ENCODE results near the gene ELAVL1.
A peak's percentile ranks its signal among the peaks of the same experiment; 100 is the strongest.
"Not testable (repeated sequence)": the region's sequence is repeated elsewhere in the genome, so short reads cannot be mapped to it uniquely, and the experiment has no call there.

ELAVL1 gene

GRCh38 chr19:7968008-7968795 lies 37.2 kb downstream of the ELAVL1 start:
- no peak for DNase-seq

GRCh38 chr19:7965921-7966665 lies 39.3 kb downstream of the ELAVL1 start:
- no peak for DNase-seq

GRCh38 chr19:7965259-7965841 lies 40.1 kb downstream of the ELAVL1 start:
- DNase-seq = no peak

- DNase-seq = no peak
Measured at GRCh38 chr19:7963566-7963965, 41.9 kb downstream of the ELAVL1 start.

GRCh38 chr19:7962644-7963268 lies 42.7 kb downstream of the ELAVL1 start:
- no peak for DNase-seq

GRCh38 chr19:7961920-7962626 lies 43.4 kb downstream of the ELAVL1 start:
- DNase-seq = no peak

GRCh38 chr19:7961082-7961481 lies 44.4 kb downstream of the ELAVL1 start:
- not testable (repeated sequence) for DNase-seq

- DNase-seq = peak; percentile 63
Measured at GRCh38 chr19:7959211-7959610, 46.2 kb downstream of the ELAVL1 start.

GRCh38 chr19:7955696-7956095 lies 49.7 kb downstream of the ELAVL1 start:
- no peak for DNase-seq

GRCh38 chr19:7953576-7953975 lies 51.9 kb downstream of the ELAVL1 start:
- no peak for DNase-seq

- DNase-seq = no peak
Measured at GRCh38 chr19:7953060-7953459, 52.4 kb downstream of the ELAVL1 start.

GRCh38 chr19:7947939-7948338 lies 57.5 kb downstream of the ELAVL1 start:
- DNase-seq = no peak

- DNase-seq = peak; percentile 95
Measured at GRCh38 chr19:7944177-7944761, 61.2 kb downstream of the ELAVL1 start.

- peak; percentile 100 for DNase-seq
Measured at GRCh38 chr19:7943444-7944176, 61.8 kb downstream of the ELAVL1 start, which contains the start of gene TIMM44. Gene TIMM44 (minus strand): TSS chr19:7943666. CDS start chr19:7943651, 15 bp downstream.

GRCh38 chr19:7942981-7943443 lies 62.4 kb downstream of the ELAVL1 start:
- peak; percentile 43 for DNase-seq

- no peak for DNase-seq
Measured at GRCh38 chr19:7941895-7942596, 63.4 kb downstream of the ELAVL1 start.

GRCh38 chr19:7940841-7941240 lies 64.6 kb downstream of the ELAVL1 start:
- DNase-seq = no peak

GRCh38 chr19:7934766-7935165 lies 70.7 kb downstream of the ELAVL1 start:
- no peak for DNase-seq

GRCh38 chr19:7933828-7934725 lies 71.4 kb downstream of the ELAVL1 start:
- no peak for DNase-seq

- DNase-seq = no peak
Measured at GRCh38 chr19:7933411-7933810, 72.0 kb downstream of the ELAVL1 start.
